ENCODE results near the gene KCNAB2.

- TF ChIP-seq CTCF (IDR thresholded peaks at IDR 0.05; ENCODE audit: low read depth, low read length) (peak; percentile 43), EZH2phosphoT487 (IDR thresholded peaks at IDR 0.05; ENCODE audit: low read depth) (no peak)
Observed at GRCh38 chr1:6041432-6042062, 4.1 kb upstream of the KCNAB2 start.

All from OCI-LY3 (cell line).